CD14-positive monocyte (primary cell): ENCODE measurements around the gene SEC16A. TPM values are rescaled to one million over a fixed set of nuclear protein-coding genes. Genes with fewer than 3 reads are reported as not detected.
A peak's percentile ranks its signal among the peaks of the same experiment; 100 is the strongest.
"Not testable (repeated sequence)": the region's sequence is repeated elsewhere in the genome, so short reads cannot be mapped to it uniquely, and the experiment has no call there.

Experiments used
- DNase-seq, 3 donors: peaks; one replicate each; pipeline ENCODE4 v3.0.0-alpha.2; 2011 to 2022
- H2AFZ ChIP-seq: 2 replicates; pipeline ENCODE4 v1.6.0; 2012; ENCODE audit warnings: mild to moderate bottlenecking, low read depth, low read length, inconsistent platforms; ENCODE audit not compliant: insufficient read depth, poor library complexity, severe bottlenecking
- H3K27ac ChIP-seq, 2 donors: 1 replicate in 1 of 2; 2 replicates in 1 of 2; pipeline ENCODE4 v1.5.1; 2012 to 2013; ENCODE audit warnings: low read length in 2 of 2, control low read depth in 1 of 2, inconsistent platforms in 1 of 2, low read depth in 1 of 2, mild to moderate bottlenecking in 1 of 2
- H3K27me3 ChIP-seq, 2 donors: one replicate each; pipeline versions ENCODE4 v1.6.0 to v1.6.1; 2011 to 2013; ENCODE audit warnings: low read length in 2 of 2; ENCODE audit not compliant: control insufficient read depth in 2 of 2, insufficient read depth in 2 of 2
- H3K36me3 ChIP-seq, 2 donors: replicated peaks in 1 of 2; 1 replicate in 1 of 2; 2 replicates in 1 of 2; pipeline versions ENCODE4 v1.5.1 to v1.6.1; 2012 to 2013; ENCODE audit warnings: low read length in 2 of 2, control low read depth in 1 of 2, inconsistent platforms in 1 of 2, mild to moderate bottlenecking in 1 of 2; ENCODE audit not compliant: insufficient read depth in 2 of 2, control insufficient read depth in 1 of 2
- H3K4me1 ChIP-seq, 2 donors: 1 replicate in 1 of 2; 2 replicates in 1 of 2; pipeline versions ENCODE4 v1.5.1 to v1.6.1; 2012 to 2013; ENCODE audit warnings: low read length in 2 of 2, control low read depth in 1 of 2, inconsistent platforms in 1 of 2, mild to moderate bottlenecking in 1 of 2, moderate library complexity in 1 of 2; ENCODE audit not compliant: insufficient read depth in 2 of 2, control insufficient read depth in 1 of 2
- H3K4me2 ChIP-seq: replicated peaks from 2 replicates; pipeline ENCODE3; 2012; ENCODE audit warnings: low read length, moderate library complexity, mild to moderate bottlenecking; ENCODE audit not compliant: poor library complexity, severe bottlenecking; ENCODE audit errors: extremely low read depth
- H3K4me3 ChIP-seq, 3 experiments: fragments of 200-600 bp in 1 of 3; sonication (generic) in 1 of 3; replicated peaks in 1 of 3; 1 replicate in 2 of 3; 2 replicates in 1 of 3; pipeline ENCODE4 v1.5.1; 2011 to 2013; ENCODE audit warnings: low read length in 3 of 3, mild to moderate bottlenecking in 3 of 3, control low read depth in 2 of 3, low read depth in 2 of 3, inconsistent platforms in 1 of 3, moderate library complexity in 1 of 3
- H3K79me2 ChIP-seq: 2 replicates; pipeline ENCODE4 v1.6.0; 2012; ENCODE audit warnings: mild to moderate bottlenecking, control low read depth, inconsistent platforms, low read length, moderate library complexity; ENCODE audit not compliant: insufficient read depth
- H3K9ac ChIP-seq: 2 replicates; pipeline ENCODE4 v1.6.0; 2017; ENCODE audit warnings: low read length, mild to moderate bottlenecking; ENCODE audit not compliant: insufficient read depth, poor library complexity, severe bottlenecking
- H3K9me3 ChIP-seq, 2 donors: replicated peaks in 1 of 2; 1 replicate in 1 of 2; 2 replicates in 1 of 2; pipeline versions ENCODE4 v1.5.1 to v1.6.1; 2012 to 2013; ENCODE audit warnings: low read length in 2 of 2, control low read depth in 1 of 2; ENCODE audit not compliant: control insufficient read depth in 1 of 2, insufficient read depth in 1 of 2
- H4K20me1 ChIP-seq: 2 replicates; pipeline ENCODE4 v1.6.0; 2012; ENCODE audit warnings: mild to moderate bottlenecking, low read length, control low read depth, moderate library complexity; ENCODE audit not compliant: insufficient read depth
- H3K27ac Mint-ChIP-seq, 7 donors: one replicate each; pipeline ENCODE4 v1.8.0; 2020; ENCODE audit warnings: mild to moderate bottlenecking in 7 of 7, mixed read lengths in 7 of 7, moderate library complexity in 6 of 7, inconsistent platforms in 2 of 7
- H3K27me3 Mint-ChIP-seq, 3 donors: one replicate each; pipeline ENCODE4 v1.8.0; 2021 to 2022; ENCODE audit warnings: low read depth in 3 of 3, mild to moderate bottlenecking in 3 of 3, mixed read lengths in 3 of 3, moderate library complexity in 3 of 3, inconsistent platforms in 1 of 3
- H3K36me3 Mint-ChIP-seq, 2 donors: one replicate each; pipeline ENCODE4 v1.8.0; 2020; ENCODE audit warnings: mixed read lengths in 2 of 2, inconsistent platforms in 1 of 2, mild to moderate bottlenecking in 1 of 2
- H3K4me1 Mint-ChIP-seq: one replicate; pipeline ENCODE4 v1.8.0; 2020; ENCODE audit warnings: mild to moderate bottlenecking, mixed read lengths
- H3K4me3 Mint-ChIP-seq, 2 donors: one replicate each; pipeline ENCODE4 v1.8.0; 2020; ENCODE audit warnings: mild to moderate bottlenecking in 2 of 2, mixed read lengths in 2 of 2, moderate library complexity in 1 of 2
- H3K9me3 Mint-ChIP-seq, 7 donors: one replicate each; pipeline ENCODE4 v1.8.0; 2020 to 2022; ENCODE audit warnings: mixed read lengths in 7 of 7, mild to moderate bottlenecking in 6 of 7, moderate library complexity in 6 of 7, inconsistent platforms in 2 of 7
- CTCF ChIP-seq: fragments of 200-600 bp; IDR thresholded peaks from one replicate; pipeline ENCODE4 v1.8.0; 2022; ENCODE audit warnings: antibody characterized with exemption, mild to moderate bottlenecking
- WGBS: methylation state at CpG from one replicate; pipeline ENCODE4 v1.1.5; 2013; ENCODE audit warnings: missing lambda C conversion rate; ENCODE audit not compliant: insufficient coverage; 5-methylcytosine and 5-hydroxymethylcytosine counted together
- intact Hi-C, 2 donors: fragments of 100-400 bp; cut with micrococcal nuclease; formaldehyde crosslinking; loops; one replicate each; pipeline versions ENCODE4 v1.15.0 to v1.15.1; 2023
- polyA plus RNA-seq, 3 donors: library from polyadenylated mRNA; depleted of rRNA in 1 of 3; unstranded in 2 of 3; stranded (reverse) in 1 of 3; fragments of 300-500 nt in 2 of 3; fragments of >200 nt in 1 of 3; fragmentation: Illumina TruSeq in 2 of 3; gene quantifications; 1 replicate in 2 of 3; 2 replicates in 1 of 3; pipeline ENCODE4 v1.2.3, GENCODE V29; 2012 to 2021

The SEC16A gene
- polyA plus RNA-seq, 3 donors, result 11.1 to 36.8 (median 19.1) TPM

GRCh38 chr9:136409557-136410455, 73.0 kb downstream of the SEC16A start:
- Histone ChIP-seq H3K4me2 (peak overlapping the region; percentile 91), H2AFZ (peak overlapping the region; percentile 83), H3K9me3 (no peaks in the 10 kb centered on the region), H3K36me3 (peaks cover 52 to 60% of the 10 kb centered on the region in 2 donors), H3K27me3 (no peaks in the 10 kb centered on the region), H3K4me1 (peaks cover 22 to 25% of the 10 kb centered on the region in 2 donors), H3K4me3 (peak overlapping the region; percentile 65 to 85 (median 66)), H3K9ac (peak overlapping the region; percentile 94), H3K27ac (peak overlapping the region in 1 of 2 donors; percentile 77), H4K20me1 (peaks cover 3% of the 10 kb centered on the region), H3K79me2 (peaks cover 42% of the 10 kb centered on the region)
- Mint-ChIP-seq H3K27ac (peak overlapping the region; percentile 38 to 95 (median 86)), H3K9me3 (peaks cover 0 to 2% (median 0%) of the 10 kb centered on the region in 7 donors), H3K4me1 (peaks cover 29% of the 10 kb centered on the region), H3K36me3 (peaks cover 48 to 62% of the 10 kb centered on the region in 2 donors), H3K4me3 (peak overlapping the region; percentile 86 to 91), H3K27me3 (peaks cover 0 to 3% (median 0%) of the 10 kb centered on the region in 3 donors)
- peak in 2 of 3 donors; percentile 3 to 20 for DNase-seq
- 5% methylated on average over 67 of the region's 71 CpGs for WGBS
- no peak for TF ChIP-seq CTCF
- intact Hi-C loops, result loop anchor here in 1 of 2 donors (5.0 kb wide), 1 partner anchor 48 kb away; the partner anchor contains the start of gene DNLZ

GRCh38 chr9:136407911-136408310, 74.9 kb downstream of the SEC16A start:
- H3K4me2 ChIP-seq, result no peak overlapping the region
- 96% methylated on average over 3 of the region's 7 CpGs for WGBS
- no peaks in the 10 kb centered on the region for H3K27me3 ChIP-seq
- Mint-ChIP-seq H3K9me3 (peaks cover 0 to 2% (median 0%) of the 10 kb centered on the region in 7 donors), H3K4me1 (peaks cover 30% of the 10 kb centered on the region), H3K36me3 (peaks cover 37 to 62% of the 10 kb centered on the region in 2 donors), H3K27ac (peak overlapping the region in 1 of 7 donors; percentile 15), H3K27me3 (peaks cover 0 to 3% (median 0%) of the 10 kb centered on the region in 3 donors), H3K4me3 (no peak overlapping the region)
- H4K20me1 ChIP-seq, result peaks cover 3% of the 10 kb centered on the region
- H3K27ac ChIP-seq, result no peak overlapping the region
- no peak for DNase-seq
- peaks cover 45 to 55% of the 10 kb centered on the region in 2 donors for H3K36me3 ChIP-seq
- no peaks in the 10 kb centered on the region for H3K9me3 ChIP-seq
- peaks cover 33% of the 10 kb centered on the region for H3K79me2 ChIP-seq
- intact Hi-C loops, result no loop called here
- no peak for TF ChIP-seq CTCF
- no peak overlapping the region for H3K9ac ChIP-seq
- H3K4me3 ChIP-seq, result no peak overlapping the region
- H3K4me1 ChIP-seq, result peaks cover 22 to 25% of the 10 kb centered on the region in 2 donors
- H2AFZ ChIP-seq, result no peak overlapping the region

- Mint-ChIP-seq H3K36me3 (peaks cover 37 to 63% of the 10 kb centered on the region in 2 donors), H3K4me1 (peaks cover 30% of the 10 kb centered on the region)
- H3K4me3 ChIP-seq, H3K9me3 ChIP-seq, DNase-seq, H2AFZ ChIP-seq, H3K9me3 Mint-ChIP-seq, H3K4me3 Mint-ChIP-seq, intact Hi-C loops, H4K20me1 ChIP-seq, H3K27ac ChIP-seq, H3K9ac ChIP-seq, H3K4me2 ChIP-seq, H3K27me3 ChIP-seq, H3K27me3 Mint-ChIP-seq, H3K27ac Mint-ChIP-seq: not testable (repeated sequence)
- Histone ChIP-seq H3K36me3 (peaks cover 42 to 55% of the 10 kb centered on the region in 2 donors), H3K79me2 (peaks cover 25% of the 10 kb centered on the region), H3K4me1 (peaks cover 22 to 25% of the 10 kb centered on the region in 2 donors)
- WGBS, result 100% methylated on average over 11 of the region's 28 CpGs
Observed at GRCh38 chr9:136407061-136407460, 75.8 kb downstream of the SEC16A start.
